Colon (tissue), 2 donors: Measurements from ENCODE around the gene CNTN5.

Source experiments
- FAIRE-seq: peaks from 2 replicates; lab custom pipeline; 2012; peaks lifted over from hg19 to GRCh38; lab: Jason Lieb, UNC
- donor health status: control.
- donor health status: control.

Gene CNTN5

GRCh38 chr11:99925968-99926367 lies 905.2 kb downstream of the CNTN5 start:
- FAIRE-seq, result no peak

GRCh38 chr11:99932684-99933083 lies 911.9 kb downstream of the CNTN5 start:
- FAIRE-seq, result no peak

GRCh38 chr11:99934008-99934407 lies 913.3 kb downstream of the CNTN5 start:
- no peak for FAIRE-seq

GRCh38 chr11:99937330-99937729 lies 916.6 kb downstream of the CNTN5 start:
- FAIRE-seq, result no peak

- FAIRE-seq, result no peak
Observed at GRCh38 chr11:99952816-99953215, 932.1 kb downstream of the CNTN5 start.

GRCh38 chr11:99960536-99960935 lies 939.8 kb downstream of the CNTN5 start:
- FAIRE-seq, result no peak

- FAIRE-seq, result no peak
Observed at GRCh38 chr11:99968336-99968735, 947.6 kb downstream of the CNTN5 start.

- FAIRE-seq, result no peak
Observed at GRCh38 chr11:99973993-99974392, 953.2 kb downstream of the CNTN5 start.

GRCh38 chr11:99979042-99979441 lies 958.3 kb downstream of the CNTN5 start:
- FAIRE-seq, result no peak

- no peak for FAIRE-seq
Observed at GRCh38 chr11:99987821-99988470, 967.2 kb downstream of the CNTN5 start.

GRCh38 chr11:99988471-99988837 lies 967.7 kb downstream of the CNTN5 start:
- no peak for FAIRE-seq

GRCh38 chr11:100003985-100004384 lies 983.2 kb downstream of the CNTN5 start:
- no peak for FAIRE-seq

GRCh38 chr11:100004541-100004940 lies 983.8 kb downstream of the CNTN5 start:
- FAIRE-seq, result no peak

- FAIRE-seq, result no peak
Observed at GRCh38 chr11:100008417-100008816, 987.7 kb downstream of the CNTN5 start.

GRCh38 chr11:100009728-100010127 lies 989.0 kb downstream of the CNTN5 start:
- no peak for FAIRE-seq

- no peak for FAIRE-seq
Observed at GRCh38 chr11:100010393-100010792, 989.6 kb downstream of the CNTN5 start.

GRCh38 chr11:100011697-100012096 lies 990.9 kb downstream of the CNTN5 start:
- no peak for FAIRE-seq

GRCh38 chr11:100013011-100013410 lies 992.3 kb downstream of the CNTN5 start:
- FAIRE-seq, result no peak

- FAIRE-seq, result no peak
Observed at GRCh38 chr11:100031973-100032372, 1011.2 kb downstream of the CNTN5 start.

- no peak for FAIRE-seq
Observed at GRCh38 chr11:100061006-100061405, 1040.3 kb downstream of the CNTN5 start.

GRCh38 chr11:100066399-100066798 lies 1045.7 kb downstream of the CNTN5 start:
- FAIRE-seq, result no peak

- FAIRE-seq, result no peak
Observed at GRCh38 chr11:100068116-100068515, 1047.4 kb downstream of the CNTN5 start.

GRCh38 chr11:100072131-100072530 lies 1051.4 kb downstream of the CNTN5 start:
- FAIRE-seq, result no peak

GRCh38 chr11:100080381-100080780 lies 1059.6 kb downstream of the CNTN5 start:
- no peak for FAIRE-seq

- no peak for FAIRE-seq
Observed at GRCh38 chr11:100080821-100081220, 1060.1 kb downstream of the CNTN5 start.
